A549 treated with ZK216348 at 1 μM for 4 hours (cell line): ENCODE results near the gene C12orf57. TPM values are rescaled to one million over a fixed set of nuclear protein-coding genes. Genes with fewer than 3 reads are reported as not detected.

Experiments
- total RNA-seq: library from RNA; stranded (reverse); fragments of 200-300 nt; extraction: Qiagen RNA extraction; gene quantifications from 5 replicates; pipeline ENCODE4 v1.2.3, GENCODE V29; 2022; ENCODE audit warnings: low read depth

C12orf57 gene, protein sequence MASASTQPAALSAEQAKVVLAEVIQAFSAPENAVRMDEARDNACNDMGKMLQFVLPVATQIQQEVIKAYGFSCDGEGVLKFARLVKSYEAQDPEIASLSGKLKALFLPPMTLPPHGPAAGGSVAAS
- total RNA-seq: 240 to 311 TPM (median 303 TPM) in 5 replicates

DNA sequence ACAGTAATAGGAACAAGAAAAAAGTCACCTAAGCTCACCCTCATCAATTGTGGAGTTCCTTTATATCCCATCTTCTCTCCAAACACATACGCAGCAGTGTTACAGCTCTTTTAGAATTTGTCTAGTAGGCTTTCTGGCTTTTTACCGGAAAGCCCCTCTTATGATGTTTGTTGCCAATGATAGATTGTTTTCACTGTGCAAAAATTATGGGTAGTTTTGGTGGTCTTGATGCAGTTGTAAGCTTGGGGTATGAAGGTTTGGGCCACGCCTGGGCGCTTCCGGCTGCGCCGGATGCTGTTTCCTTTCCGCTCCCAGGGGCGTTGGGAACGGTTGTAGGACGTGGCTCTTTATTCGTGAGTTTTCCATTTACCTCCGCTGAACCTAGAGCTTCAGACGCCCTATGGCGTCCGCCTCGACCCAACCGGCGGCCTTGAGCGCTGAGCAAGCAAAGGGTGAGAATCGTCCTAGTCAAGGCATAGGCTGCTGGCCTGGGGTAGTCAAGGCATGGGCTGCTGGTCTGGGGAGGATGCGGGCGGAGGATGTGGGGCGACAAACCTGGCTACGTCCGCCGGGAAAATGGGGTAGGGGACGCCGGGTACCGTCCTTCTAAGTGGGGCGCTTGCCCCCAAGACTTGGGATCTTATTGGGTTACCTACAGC lies at the start of gene C12orf57, which contains the start of gene RNU7-1:
TSS of gene C12orf57 (plus strand) at position 301 of the 659 bp plus-strand sequence. CDS start at position 401, 100 bp downstream.
TSS of gene RNU7-1 (plus strand) at position 95 of the 659 bp plus-strand sequence.

DNA sequence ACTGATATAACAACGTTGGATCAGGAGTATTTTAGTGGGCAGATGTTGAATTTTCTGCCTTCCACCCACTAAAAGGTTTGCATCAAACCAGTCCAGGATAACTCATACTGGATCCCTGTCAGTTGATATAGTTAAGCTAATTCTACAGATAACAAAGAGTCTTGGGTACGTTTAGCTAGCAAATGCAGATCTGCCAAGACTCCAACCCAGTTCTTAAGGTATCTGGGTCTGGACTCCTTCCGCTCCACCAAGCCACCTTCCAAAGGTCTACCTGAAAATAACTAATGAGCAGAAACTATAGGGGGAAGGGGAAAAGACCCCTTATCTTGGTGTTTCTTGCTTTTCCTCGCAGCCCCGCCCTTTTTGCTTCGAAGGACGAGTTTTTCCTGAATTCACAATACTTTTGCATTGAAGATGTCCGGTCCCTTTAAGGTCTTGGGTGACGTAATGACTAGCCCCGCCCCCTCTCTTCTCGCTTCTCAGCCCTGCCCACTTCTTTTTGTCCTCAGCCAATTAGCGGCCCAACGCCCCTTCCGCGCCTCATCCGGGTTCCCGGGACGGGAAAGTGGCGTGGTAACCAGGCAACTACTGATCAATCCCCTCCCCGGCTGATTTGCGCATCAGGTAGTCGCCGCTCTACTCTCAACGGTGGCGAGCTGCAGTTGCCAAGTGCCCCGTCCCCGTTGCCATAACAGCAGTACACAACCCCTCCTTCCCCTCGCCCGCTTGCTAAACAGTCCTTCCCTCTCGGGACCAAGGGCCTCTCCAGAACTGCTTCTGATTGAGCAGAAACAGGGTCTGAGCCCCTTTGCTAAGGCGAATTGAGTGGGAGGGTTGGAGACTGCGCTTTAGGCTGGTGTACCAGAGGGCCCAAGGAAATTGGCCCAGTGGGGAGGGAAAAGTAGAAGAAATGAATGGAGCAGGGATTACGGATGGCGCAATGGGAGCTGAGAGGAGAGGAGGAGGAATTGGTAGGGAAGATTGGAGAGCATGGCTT lies 39.2 kb upstream of the C12orf57 start, which contains the start of gene LRRC23:
TSS of gene LRRC23 (plus strand) at position 543 of the 997 bp plus-strand sequence. CDS start 812 bp downstream, outside the sequence.

DNA sequence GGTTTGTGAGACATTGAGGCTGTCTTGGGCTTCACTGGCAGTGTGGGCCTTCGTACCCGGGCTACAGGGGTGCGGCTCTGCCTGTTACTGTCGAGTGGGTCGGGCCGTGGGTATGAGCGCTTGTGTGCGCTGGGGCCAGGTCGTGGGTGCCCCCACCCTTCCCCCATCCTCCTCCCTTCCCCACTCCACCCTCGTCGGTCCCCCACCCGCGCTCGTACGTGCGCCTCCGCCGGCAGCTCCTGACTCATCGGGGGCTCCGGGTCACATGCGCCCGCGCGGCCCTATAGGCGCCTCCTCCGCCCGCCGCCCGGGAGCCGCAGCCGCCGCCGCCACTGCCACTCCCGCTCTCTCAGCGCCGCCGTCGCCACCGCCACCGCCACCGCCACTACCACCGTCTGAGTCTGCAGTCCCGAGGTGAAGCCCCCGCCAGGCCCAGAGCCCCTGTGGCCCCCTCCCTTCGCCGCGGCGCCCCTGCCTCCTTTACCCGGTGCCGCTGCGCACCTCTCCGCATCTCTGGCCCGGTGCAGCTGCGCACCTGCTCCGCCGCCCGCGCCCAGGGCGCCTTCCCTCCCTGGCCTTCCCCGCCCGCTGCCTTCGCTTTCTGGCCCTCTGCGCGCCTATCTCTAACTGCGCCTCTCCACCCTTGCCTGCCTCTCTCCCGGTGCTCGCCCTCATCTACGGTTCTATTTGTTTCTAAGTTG lies 29.4 kb upstream of the C12orf57 start, which contains the start of gene ENO2:
TSS of gene ENO2 (plus strand) at position 335 of the 701 bp plus-strand sequence. CDS start 1,253 bp downstream, outside the sequence.

DNA sequence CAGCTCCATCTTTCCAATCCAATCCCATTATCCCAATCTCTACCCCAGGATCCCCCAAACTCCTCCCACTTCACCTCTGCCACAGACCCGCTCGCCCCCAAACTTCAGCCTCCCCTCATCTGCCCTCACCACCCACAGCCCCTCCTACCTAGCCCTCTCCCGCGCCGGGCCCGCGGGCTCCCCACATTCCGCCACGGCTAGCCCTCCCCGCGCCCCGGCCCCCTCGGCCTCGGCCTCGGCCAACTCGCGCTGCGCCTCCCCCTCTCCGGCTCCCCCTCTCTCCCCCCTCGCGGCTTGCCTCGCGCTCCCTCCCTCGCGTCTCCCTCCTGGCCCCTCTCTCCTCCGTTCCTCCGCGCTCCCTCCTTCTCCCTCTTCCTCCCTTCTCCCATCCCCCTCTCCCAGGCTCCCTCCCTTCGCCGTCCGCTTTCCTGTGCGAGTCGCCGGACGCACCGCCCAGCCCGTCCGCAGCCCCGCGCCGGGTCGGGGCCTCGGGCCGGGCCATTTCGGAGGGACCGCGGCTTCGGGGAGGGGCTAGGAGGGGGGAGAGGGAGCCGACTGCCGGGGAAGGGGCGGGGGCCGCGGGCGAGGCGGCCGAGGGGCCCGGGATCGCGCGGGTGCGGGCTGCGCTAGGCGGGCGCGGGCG lies 16.3 kb upstream of the C12orf57 start, which contains the start of gene ATN1:
TSS of gene ATN1 (plus strand) at position 581 of the 643 bp plus-strand sequence. CDS start 6,043 bp downstream, outside the sequence.

DNA sequence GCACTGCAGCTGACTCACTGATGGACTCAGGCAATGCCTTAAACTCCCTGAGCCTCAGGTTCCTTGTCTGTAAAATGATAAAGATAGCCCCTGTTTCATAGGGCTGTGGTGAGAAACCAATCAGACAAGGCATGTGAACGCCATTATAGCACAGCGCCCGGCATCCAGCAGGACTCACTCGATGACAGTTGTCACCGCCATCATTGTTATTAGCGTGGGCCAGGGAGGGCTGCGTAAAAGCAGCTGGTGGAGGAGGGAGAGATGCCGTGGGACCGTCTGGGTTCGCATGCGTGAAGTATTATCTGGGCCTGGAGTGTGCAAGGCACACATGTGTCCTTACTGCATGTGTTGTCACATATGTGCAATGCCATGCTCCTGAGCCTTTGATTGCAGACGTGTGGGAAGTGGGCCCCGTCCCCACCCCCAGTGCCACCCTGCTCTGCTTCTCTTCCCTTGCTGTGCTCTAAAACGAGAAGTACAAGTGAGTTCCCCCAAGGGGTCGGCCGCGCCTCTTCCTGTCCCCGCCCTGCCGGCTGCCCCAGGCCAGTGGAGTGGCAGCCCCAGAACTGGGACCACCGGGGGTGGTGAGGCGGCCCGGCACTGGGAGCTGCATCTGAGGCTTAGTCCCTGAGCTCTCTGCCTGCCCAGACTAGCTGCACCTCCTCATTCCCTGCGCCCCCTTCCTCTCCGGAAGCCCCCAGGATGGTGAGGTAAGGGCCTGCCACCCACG lies 7.2 kb downstream of the C12orf57 start, which contains the start of gene PTPN6:
TSS of gene PTPN6 (plus strand) at position 546 of the 730 bp plus-strand sequence. CDS start at position 703, 157 bp downstream.

Other genes with a start within 250 kb of the C12orf57 start
- gene PIANP, start 243.2 kb upstream of the C12orf57 start, total RNA-seq: 0.68 to 1.3 TPM (median 0.97 TPM) in 5 replicates
- gene COPS7A, start 220.0 kb upstream of the C12orf57 start, total RNA-seq: 46.4 to 60.7 TPM (median 58.3 TPM) in 5 replicates
- gene MLF2, start 190.9 kb upstream of the C12orf57 start, total RNA-seq: 221 to 313 TPM (median 302 TPM) in 5 replicates
- 687 to 1,137 TPM (median 1,048 TPM) in 5 replicates for gene PTMS, start 177.7 kb upstream of the C12orf57 start, total RNA-seq
- 0.79 to 2.2 TPM (median 1.6 TPM) in 5 replicates for gene LAG3, start 171.5 kb upstream of the C12orf57 start, total RNA-seq
- gene CD4, start 154.5 kb upstream of the C12orf57 start, total RNA-seq: not detected in 5 replicates
- gene GPR162, start 122.2 kb upstream of the C12orf57 start, total RNA-seq: 0.39 to 0.87 TPM (median 0.56 TPM) in 5 replicates
- gene P3H3, start 115.6 kb upstream of the C12orf57 start, total RNA-seq: 14.2 to 32.8 TPM (median 27.5 TPM) in 5 replicates
- gene GNB3, start 103.1 kb upstream of the C12orf57 start, total RNA-seq: 2.1 to 2.7 TPM (median 2.3 TPM) in 5 replicates
- 68.4 to 85.8 TPM (median 72.7 TPM) in 5 replicates for gene CDCA3, start 92.7 kb upstream of the C12orf57 start, total RNA-seq
- 76.4 to 97.4 TPM (median 80.0 TPM) in 5 replicates for gene USP5, start 91.9 kb upstream of the C12orf57 start, total RNA-seq
- gene TPI1, start 76.5 kb upstream of the C12orf57 start, total RNA-seq: 1,281 to 1,662 TPM (median 1,628 TPM) in 5 replicates
- 19.2 to 36.2 TPM (median 30.5 TPM) in 5 replicates for gene SPSB2, start 70.7 kb upstream of the C12orf57 start, total RNA-seq
- 15.7 to 21.7 TPM (median 17.3 TPM) in 5 replicates for gene LRRC23, start 39.2 kb upstream of the C12orf57 start, total RNA-seq
- 32.7 to 43.8 TPM (median 41.2 TPM) in 5 replicates for gene ENO2, start 29.4 kb upstream of the C12orf57 start, total RNA-seq
- 36.6 to 87.8 TPM (median 83.1 TPM) in 5 replicates for gene ATN1, start 16.1 kb upstream of the C12orf57 start, total RNA-seq
- not detected in 5 replicates for gene RNU7-1, start 206 bp upstream of the C12orf57 start, total RNA-seq
- gene PTPN6, start 7.3 kb downstream of the C12orf57 start, total RNA-seq: 6.2 to 12.8 TPM (median 11.9 TPM) in 5 replicates
- gene PHB2, start 26.6 kb downstream of the C12orf57 start, total RNA-seq: 278 to 353 TPM (median 328 TPM) in 5 replicates
- 55.9 to 81.9 TPM (median 61.3 TPM) in 5 replicates for gene EMG1, start 26.9 kb downstream of the C12orf57 start, total RNA-seq
- 26.6 to 31.1 TPM (median 27.6 TPM) in 5 replicates for gene LPCAT3, start 74.5 kb downstream of the C12orf57 start, total RNA-seq
- 38.6 to 58.9 TPM (median 42.6 TPM) in 5 replicates for gene C1S, start 116.7 kb downstream of the C12orf57 start, total RNA-seq
- 26.6 to 41.9 TPM (median 28.4 TPM) in 5 replicates for gene C1R, start 148.4 kb downstream of the C12orf57 start, total RNA-seq
- gene C1RL, start 165.2 kb downstream of the C12orf57 start, total RNA-seq: 7.9 to 15.6 TPM (median 10.6 TPM) in 5 replicates
- gene RBP5, start 184.9 kb downstream of the C12orf57 start, total RNA-seq: not detected in 5 replicates
- gene CLSTN3, start 186.3 kb downstream of the C12orf57 start, total RNA-seq: 11.0 to 19.0 TPM (median 16.0 TPM) in 5 replicates
- gene PEX5, start 245.7 kb downstream of the C12orf57 start, total RNA-seq: 22.0 to 33.0 TPM (median 30.7 TPM) in 5 replicates